ENCODE results near the gene DNASE1L3. TPM values are rescaled to one million over a fixed set of nuclear protein-coding genes. Genes with fewer than 3 reads are reported as not detected.

DNASE1L3 gene
- total RNA-seq, 1 donor = 1.6 TPM

- no peaks in the 10 kb centered on the region for H3K9me3 ChIP-seq (ENCODE audit: low read depth, low read length)
- H3K27me3 ChIP-seq (ENCODE audit: insufficient read depth, low read length) = no peaks in the 10 kb centered on the region
- no peak overlapping the region for H3K4me3 ChIP-seq (ENCODE audit: low read length)
- peaks cover 38% of the 10 kb centered on the region for H3K4me1 ChIP-seq (ENCODE audit: insufficient read depth, low read length)
These were observed 12.4 kb downstream of the DNASE1L3 start for GRCh38 chr3:58198362-58198761.

- Histone ChIP-seq H3K4me1 (ENCODE audit: insufficient read depth, low read length) (peaks cover 38% of the 10 kb centered on the region), H3K4me3 (ENCODE audit: low read length) (no peak overlapping the region), H3K9me3 (ENCODE audit: low read depth, low read length) (no peaks in the 10 kb centered on the region), H3K27me3 (ENCODE audit: insufficient read depth, low read length) (no peaks in the 10 kb centered on the region)
These were observed 13.2 kb downstream of the DNASE1L3 start for GRCh38 chr3:58197588-58197987.

- H3K4me3 ChIP-seq (ENCODE audit: low read length) = no peak overlapping the region
These were observed 16.9 kb downstream of the DNASE1L3 start for GRCh38 chr3:58193682-58194407.

GRCh38 chr3:58192069-58192468 is 18.7 kb downstream of the DNASE1L3 start:
- no peaks in the 10 kb centered on the region for H3K27me3 ChIP-seq (ENCODE audit: insufficient read depth, low read length)
- H3K4me3 ChIP-seq (ENCODE audit: low read length) = no peak overlapping the region
- no peaks in the 10 kb centered on the region for H3K9me3 ChIP-seq (ENCODE audit: low read depth, low read length)
- H3K4me1 ChIP-seq (ENCODE audit: insufficient read depth, low read length) = peaks cover 6% of the 10 kb centered on the region

More at GRCh38 chr3:58193682-58194407, 16.9 kb downstream of the DNASE1L3 start:
- peaks cover 24% of the 10 kb centered on the region for H3K4me1 ChIP-seq (ENCODE audit: insufficient read depth, low read length)
- H3K9me3 ChIP-seq (ENCODE audit: low read depth, low read length) = no peaks in the 10 kb centered on the region
- no peaks in the 10 kb centered on the region for H3K27me3 ChIP-seq (ENCODE audit: insufficient read depth, low read length)

GRCh38 chr3:58191361-58191991 is 19.3 kb downstream of the DNASE1L3 start:
- H3K9me3 ChIP-seq (ENCODE audit: low read depth, low read length) = no peaks in the 10 kb centered on the region
- H3K4me3 ChIP-seq (ENCODE audit: low read length) = no peak overlapping the region
- no peaks in the 10 kb centered on the region for H3K27me3 ChIP-seq (ENCODE audit: insufficient read depth, low read length)
- H3K4me1 ChIP-seq (ENCODE audit: insufficient read depth, low read length) = peaks cover under 1% of the 10 kb centered on the region

GRCh38 chr3:58190882-58191281 is 19.9 kb downstream of the DNASE1L3 start:
- Histone ChIP-seq H3K4me1 (ENCODE audit: insufficient read depth, low read length) (no peaks in the 10 kb centered on the region), H3K9me3 (ENCODE audit: low read depth, low read length) (no peaks in the 10 kb centered on the region), H3K27me3 (ENCODE audit: insufficient read depth, low read length) (no peaks in the 10 kb centered on the region), H3K4me3 (ENCODE audit: low read length) (no peak overlapping the region)

GRCh38 chr3:58190291-58190690 is 20.5 kb downstream of the DNASE1L3 start:
- Histone ChIP-seq H3K4me3 (ENCODE audit: low read length) (no peak overlapping the region), H3K9me3 (ENCODE audit: low read depth, low read length) (no peaks in the 10 kb centered on the region), H3K4me1 (ENCODE audit: insufficient read depth, low read length) (no peaks in the 10 kb centered on the region), H3K27me3 (ENCODE audit: insufficient read depth, low read length) (no peaks in the 10 kb centered on the region)

GRCh38 chr3:58189691-58190090 is 21.1 kb downstream of the DNASE1L3 start:
- Histone ChIP-seq H3K9me3 (ENCODE audit: low read depth, low read length) (no peaks in the 10 kb centered on the region), H3K4me1 (ENCODE audit: insufficient read depth, low read length) (no peaks in the 10 kb centered on the region), H3K4me3 (ENCODE audit: low read length) (no peak overlapping the region), H3K27me3 (ENCODE audit: insufficient read depth, low read length) (no peaks in the 10 kb centered on the region)

GRCh38 chr3:58188921-58189451 is 21.8 kb downstream of the DNASE1L3 start:
- no peaks in the 10 kb centered on the region for H3K27me3 ChIP-seq (ENCODE audit: insufficient read depth, low read length)
- H3K9me3 ChIP-seq (ENCODE audit: low read depth, low read length) = no peaks in the 10 kb centered on the region
- H3K4me3 ChIP-seq (ENCODE audit: low read length) = no peak overlapping the region

GRCh38 chr3:58188173-58188564 is 22.6 kb downstream of the DNASE1L3 start:
- no peak overlapping the region for H3K4me3 ChIP-seq (ENCODE audit: low read length)
- no peaks in the 10 kb centered on the region for H3K4me1 ChIP-seq (ENCODE audit: insufficient read depth, low read length)
- H3K27me3 ChIP-seq (ENCODE audit: insufficient read depth, low read length) = no peaks in the 10 kb centered on the region
- H3K9me3 ChIP-seq (ENCODE audit: low read depth, low read length) = no peaks in the 10 kb centered on the region

More at GRCh38 chr3:58188921-58189451, 21.8 kb downstream of the DNASE1L3 start:
- no peaks in the 10 kb centered on the region for H3K4me1 ChIP-seq (ENCODE audit: insufficient read depth, low read length)

GRCh38 chr3:58184982-58185360 is 25.8 kb downstream of the DNASE1L3 start:
- Histone ChIP-seq H3K4me3 (ENCODE audit: low read length) (no peak overlapping the region), H3K9me3 (ENCODE audit: low read depth, low read length) (no peaks in the 10 kb centered on the region), H3K27me3 (ENCODE audit: insufficient read depth, low read length) (no peaks in the 10 kb centered on the region), H3K4me1 (ENCODE audit: insufficient read depth, low read length) (peaks cover 3% of the 10 kb centered on the region)

- Histone ChIP-seq H3K9me3 (ENCODE audit: low read depth, low read length) (no peaks in the 10 kb centered on the region), H3K4me3 (ENCODE audit: low read length) (no peak overlapping the region), H3K4me1 (ENCODE audit: insufficient read depth, low read length) (peaks cover 3% of the 10 kb centered on the region), H3K27me3 (ENCODE audit: insufficient read depth, low read length) (no peaks in the 10 kb centered on the region)
These were observed 26.3 kb downstream of the DNASE1L3 start for GRCh38 chr3:58184309-58184981.

GRCh38 chr3:58183891-58184290 is 26.9 kb downstream of the DNASE1L3 start:
- H3K27me3 ChIP-seq (ENCODE audit: insufficient read depth, low read length) = no peaks in the 10 kb centered on the region

GRCh38 chr3:58183221-58183620 is 27.6 kb downstream of the DNASE1L3 start:
- peaks cover 10% of the 10 kb centered on the region for H3K4me1 ChIP-seq (ENCODE audit: insufficient read depth, low read length)
- H3K9me3 ChIP-seq (ENCODE audit: low read depth, low read length) = no peaks in the 10 kb centered on the region
- no peaks in the 10 kb centered on the region for H3K27me3 ChIP-seq (ENCODE audit: insufficient read depth, low read length)
- no peak overlapping the region for H3K4me3 ChIP-seq (ENCODE audit: low read length)

More at GRCh38 chr3:58183891-58184290, 26.9 kb downstream of the DNASE1L3 start:
- Histone ChIP-seq H3K4me3 (ENCODE audit: low read length) (no peak overlapping the region), H3K9me3 (ENCODE audit: low read depth, low read length) (no peaks in the 10 kb centered on the region), H3K4me1 (ENCODE audit: insufficient read depth, low read length) (peaks cover 3% of the 10 kb centered on the region)

GRCh38 chr3:58180940-58181587 is 29.7 kb downstream of the DNASE1L3 start:
- H3K27me3 ChIP-seq (ENCODE audit: insufficient read depth, low read length) = no peaks in the 10 kb centered on the region
- no peaks in the 10 kb centered on the region for H3K9me3 ChIP-seq (ENCODE audit: low read depth, low read length)
- H3K4me1 ChIP-seq (ENCODE audit: insufficient read depth, low read length) = peaks cover 21% of the 10 kb centered on the region
- H3K4me3 ChIP-seq (ENCODE audit: low read length) = no peak overlapping the region

Measured in mononuclear cell (primary cell).